ENCODE results near the gene SLC16A10. TPM values are rescaled to one million over a fixed set of nuclear protein-coding genes. Genes with fewer than 3 reads are reported as not detected.

SLC16A10 gene
- total and polyA plus RNA-seq, 7 donors: under 0.01 to 1.2 (median 0.83) TPM

GRCh38 chr6:111150577-111150976 is 63.3 kb downstream of the SLC16A10 start:
- Histone ChIP-seq H3K36me3 (no peaks in the 10 kb centered on the region), H3K4me3 (no peak overlapping the region), H3K27ac (no peak overlapping the region), H3K9me3 (no peaks in the 10 kb centered on the region), H3K27me3 (no peaks in the 10 kb centered on the region), H3K4me1 (no peaks in the 10 kb centered on the region)
- intact Hi-C loops (cut with DNase I): no loop called here
- WGBS, 2 donors: 71 to 85% methylated on average over 1 of the region's 1 CpG
- DNase-seq: no peak
- TF ChIP-seq EP300 (IDR thresholded peaks at IDR 0.05) (no peak), POLR2A (IDR thresholded peaks at IDR 0.05) (no peak), POLR2AphosphoS5 (IDR thresholded peaks at IDR 0.05) (no peak), CTCF (IDR thresholded peaks at IDR 0.05) (no peak)

GRCh38 chr6:111154981-111155380 is 67.7 kb downstream of the SLC16A10 start:
- Histone ChIP-seq H3K27me3 (no peaks in the 10 kb centered on the region), H3K4me1 (no peaks in the 10 kb centered on the region), H3K4me3 (no peak overlapping the region), H3K27ac (no peak overlapping the region), H3K36me3 (no peaks in the 10 kb centered on the region), H3K9me3 (no peaks in the 10 kb centered on the region)
- TF ChIP-seq EP300 (IDR thresholded peaks at IDR 0.05): no peak
- TF ChIP-seq POLR2AphosphoS5 (IDR thresholded peaks at IDR 0.05): no peak
- TF ChIP-seq POLR2A (IDR thresholded peaks at IDR 0.05): no peak
- no peak for TF ChIP-seq CTCF (IDR thresholded peaks at IDR 0.05)
- 90 to 93% methylated on average over 4 of the region's 4 CpGs for WGBS, 2 donors
- intact Hi-C loops (cut with DNase I): no loop called here
- DNase-seq: no peak

- TF ChIP-seq EP300 (IDR thresholded peaks at IDR 0.05) (no peak), CTCF (IDR thresholded peaks at IDR 0.05) (no peak), POLR2A (IDR thresholded peaks at IDR 0.05) (no peak), POLR2AphosphoS5 (IDR thresholded peaks at IDR 0.05) (no peak)
- H3K27ac ChIP-seq: no peak overlapping the region
- H3K9me3 ChIP-seq: peaks cover 0 to 3% (median 0%) of the 10 kb centered on the region in 4 donors
- intact Hi-C loops (cut with DNase I): no loop called here
- H3K36me3 ChIP-seq: no peaks in the 10 kb centered on the region
- WGBS, 2 donors: 78 to 88% methylated on average over 5 of the region's 5 CpGs
- no peaks in the 10 kb centered on the region for H3K4me1 ChIP-seq
- H3K4me3 ChIP-seq: no peak overlapping the region
- no peaks in the 10 kb centered on the region for H3K27me3 ChIP-seq
- no peak for DNase-seq
Observed at GRCh38 chr6:111157412-111157811, 70.1 kb downstream of the SLC16A10 start.

- Histone ChIP-seq H3K36me3 (no peaks in the 10 kb centered on the region), H3K27me3 (no peaks in the 10 kb centered on the region), H3K4me1 (no peaks in the 10 kb centered on the region), H3K9me3 (peaks cover 0 to 4% (median 0%) of the 10 kb centered on the region in 4 donors), H3K27ac (no peak overlapping the region), H3K4me3 (no peak overlapping the region)
- intact Hi-C loops (cut with DNase I): no loop called here
- DNase-seq: no peak
- TF ChIP-seq EP300 (IDR thresholded peaks at IDR 0.05) (no peak), POLR2AphosphoS5 (IDR thresholded peaks at IDR 0.05) (no peak), CTCF (IDR thresholded peaks at IDR 0.05) (no peak), POLR2A (IDR thresholded peaks at IDR 0.05) (no peak)
Observed at GRCh38 chr6:111159633-111160032, 72.3 kb downstream of the SLC16A10 start.

GRCh38 chr6:111161650-111162049 is 74.3 kb downstream of the SLC16A10 start:
- Histone ChIP-seq H3K4me3 (no peak overlapping the region), H3K9me3 (peaks cover 0 to 4% (median 0%) of the 10 kb centered on the region in 4 donors), H3K36me3 (no peaks in the 10 kb centered on the region), H3K4me1 (no peaks in the 10 kb centered on the region), H3K27ac (no peak overlapping the region), H3K27me3 (no peaks in the 10 kb centered on the region)
- WGBS, 2 donors: 92 to 95% methylated on average over 2 of the region's 2 CpGs
- intact Hi-C loops (cut with DNase I): no loop called here
- DNase-seq: no peak
- no peak for TF ChIP-seq POLR2A (IDR thresholded peaks at IDR 0.05)
- no peak for TF ChIP-seq POLR2AphosphoS5 (IDR thresholded peaks at IDR 0.05)
- TF ChIP-seq EP300 (IDR thresholded peaks at IDR 0.05): no peak
- TF ChIP-seq CTCF (IDR thresholded peaks at IDR 0.05): no peak

Data from sigmoid colon (tissue), 7 donors.